HG02763 (cell line): ENCODE data around the gene ANKMY1.
A peak's percentile ranks its signal among the peaks of the same experiment; 100 is the strongest.
"Not testable (repeated sequence)": the region's sequence is repeated elsewhere in the genome, so short reads cannot be mapped to it uniquely, and the experiment has no call there.

Source experiments
- ATAC-seq: cut with Tn5 transposase; IDR thresholded peaks from one replicate; pipeline ENCODE4 v1.9.1; 2021; ENCODE audit warnings: mild to moderate bottlenecking, moderate library complexity; ENCODE audit not compliant: unreplicated experiment

Gene ANKMY1

GRCh38 chr2:240523451-240524281, 34.1 kb downstream of the ANKMY1 start:
- no peak for ATAC-seq

- ATAC-seq = no peak
Observed at GRCh38 chr2:240522406-240522805, 35.4 kb downstream of the ANKMY1 start.

- ATAC-seq = not testable (repeated sequence)
Observed at GRCh38 chr2:240521885-240522284, 35.9 kb downstream of the ANKMY1 start.

- ATAC-seq = no peak
Observed at GRCh38 chr2:240520974-240521350, 36.8 kb downstream of the ANKMY1 start.

- no peak for ATAC-seq
Observed at GRCh38 chr2:240520130-240520973, 37.4 kb downstream of the ANKMY1 start.

- no peak for ATAC-seq
Observed at GRCh38 chr2:240519396-240520129, 38.2 kb downstream of the ANKMY1 start.

GRCh38 chr2:240518981-240519380, 38.8 kb downstream of the ANKMY1 start:
- no peak for ATAC-seq

- ATAC-seq = no peak
Observed at GRCh38 chr2:240517342-240517741, 40.4 kb downstream of the ANKMY1 start.

- no peak for ATAC-seq
Observed at GRCh38 chr2:240514631-240515030, 43.2 kb downstream of the ANKMY1 start.

- ATAC-seq = peak; percentile 74
Observed at GRCh38 chr2:240513549-240514287, 44.1 kb downstream of the ANKMY1 start.

GRCh38 chr2:240512666-240513535, 44.9 kb downstream of the ANKMY1 start:
- ATAC-seq = no peak

GRCh38 chr2:240512109-240512485, 45.7 kb downstream of the ANKMY1 start:
- ATAC-seq = no peak

GRCh38 chr2:240511351-240512108, 46.3 kb downstream of the ANKMY1 start:
- ATAC-seq = no peak

GRCh38 chr2:240510513-240511210, 47.1 kb downstream of the ANKMY1 start:
- no peak for ATAC-seq

- ATAC-seq = no peak
Observed at GRCh38 chr2:240509667-240510512, 47.9 kb downstream of the ANKMY1 start.

GRCh38 chr2:240508832-240509545, 48.8 kb downstream of the ANKMY1 start:
- ATAC-seq = no peak

- no peak for ATAC-seq
Observed at GRCh38 chr2:240507778-240508251, 50.0 kb downstream of the ANKMY1 start.
